Measurements from ENCODE around the gene TMEM145. TPM values are rescaled to one million over a fixed set of nuclear protein-coding genes. Genes with fewer than 3 reads are reported as not detected.

The TMEM145 gene
- total RNA-seq, 1 donor from 2014 or later, result 18.4 TPM

DNA sequence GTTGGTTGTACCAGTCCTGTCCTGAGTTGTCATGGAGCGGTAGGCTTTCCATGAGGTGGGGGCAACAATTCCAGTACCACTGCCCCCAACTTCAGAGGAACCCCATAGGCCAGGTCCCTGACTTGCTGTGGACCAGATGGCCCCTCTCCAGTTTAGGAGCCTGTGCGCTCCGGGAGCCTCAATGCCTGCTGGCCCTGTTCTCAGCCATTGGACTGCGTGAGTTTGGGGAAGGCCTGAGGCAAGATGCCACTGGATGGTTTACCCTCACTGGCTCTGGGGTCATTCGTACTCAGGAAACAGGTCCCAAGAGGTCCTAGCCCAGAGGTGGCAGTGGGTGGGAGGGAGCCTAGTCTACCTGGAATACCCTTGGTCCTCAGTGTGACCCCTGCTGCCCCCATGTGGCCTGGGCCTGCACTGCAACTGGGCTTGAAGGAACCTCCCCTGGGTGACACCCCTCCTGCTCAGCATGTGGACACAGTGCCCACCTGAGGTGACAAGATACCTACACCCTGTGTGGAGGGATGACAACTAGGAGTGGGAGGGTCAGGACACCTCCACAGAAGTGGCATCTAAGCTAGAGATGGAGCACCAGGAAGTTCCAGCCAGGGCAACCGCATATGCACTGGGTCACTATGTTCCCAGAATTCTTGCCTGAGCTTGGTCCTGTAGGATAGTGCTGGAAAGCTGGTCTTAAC lies 17.1 kb upstream of the TMEM145 start:
- no peaks in the 10 kb centered on the region for H3K9me3 Mint-ChIP-seq
- peak; percentile 91 for DNase-seq (ENCODE audit: low read depth, low spot score)
- H3K36me3 Mint-ChIP-seq (ENCODE audit: low read depth), result peaks cover 15% of the 10 kb centered on the region
- peaks cover 4% of the 10 kb centered on the region for H3K27me3 Mint-ChIP-seq (ENCODE audit: low read depth)
- no peak overlapping the region for H3K27ac Mint-ChIP-seq (ENCODE audit: unreplicated experiment)
- peak; percentile 85 for TF ChIP-seq CTCF (conservative IDR thresholded peaks at IDR 0.05)
- peak overlapping the region; percentile 83 for H3K4me3 Mint-ChIP-seq
- peaks cover 13% of the 10 kb centered on the region for H3K4me1 Mint-ChIP-seq

DNA sequence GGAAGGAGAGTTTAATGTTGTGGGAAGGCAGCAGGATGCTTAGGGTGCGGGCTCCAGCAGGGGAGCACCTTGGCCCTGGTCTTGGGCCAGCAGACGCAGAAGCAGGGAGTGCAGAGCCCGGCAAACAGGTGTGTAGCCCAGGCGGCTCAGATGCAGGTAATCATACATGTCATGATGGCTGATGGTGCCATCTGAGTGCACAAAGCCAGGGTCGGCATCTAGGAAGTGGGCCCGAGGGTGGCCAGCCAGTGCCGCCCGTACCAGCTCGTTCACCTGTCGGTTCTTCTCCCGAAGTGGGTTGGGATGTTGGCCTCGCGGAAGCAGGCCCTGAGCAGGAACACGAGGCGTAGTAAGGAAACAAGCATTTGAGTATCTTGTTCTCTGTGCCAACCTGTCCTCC lies 16.1 kb upstream of the TMEM145 start:
- peak overlapping the region; percentile 83 for H3K4me3 Mint-ChIP-seq
- peaks cover 18% of the 10 kb centered on the region for H3K4me1 Mint-ChIP-seq
- no peak for DNase-seq (ENCODE audit: low read depth, low spot score)
- no peaks in the 10 kb centered on the region for H3K9me3 Mint-ChIP-seq
- H3K27ac Mint-ChIP-seq (ENCODE audit: unreplicated experiment), result peak overlapping the region; percentile 78
- peaks cover 12% of the 10 kb centered on the region for H3K36me3 Mint-ChIP-seq (ENCODE audit: low read depth)
- no peak for TF ChIP-seq CTCF (conservative IDR thresholded peaks at IDR 0.05)
- H3K27me3 Mint-ChIP-seq (ENCODE audit: low read depth), result peaks cover 4% of the 10 kb centered on the region

DNA sequence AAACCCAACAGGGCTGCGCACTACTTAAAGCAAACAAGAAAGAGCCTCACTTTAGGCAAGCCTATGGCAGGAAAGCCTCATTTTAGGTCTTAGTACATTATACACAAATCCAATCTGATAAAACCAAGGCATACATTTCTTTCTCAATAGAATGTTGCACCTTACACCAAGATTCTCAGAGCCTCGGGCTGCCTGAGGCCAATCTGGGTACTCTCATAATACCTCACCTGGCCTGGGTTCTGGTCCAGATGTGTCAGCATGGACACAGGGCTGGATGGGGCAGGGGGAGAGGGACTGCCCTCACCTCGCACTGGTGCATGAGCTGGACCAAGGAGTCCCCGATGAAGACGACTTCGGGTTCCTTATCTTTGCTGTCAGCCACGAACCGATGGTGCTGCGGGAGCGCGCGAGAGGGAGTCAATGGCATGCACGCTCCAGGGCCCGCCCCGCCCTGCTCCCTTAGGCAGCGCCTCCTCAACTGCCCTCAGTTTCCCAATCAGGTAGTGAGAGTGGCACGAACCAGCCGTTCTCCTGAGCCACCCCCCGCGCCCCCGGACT lies 11.4 kb upstream of the TMEM145 start, which contains the start of gene PRR19:
Gene PRR19, plus strand, starts transcription at position 487 of the 558 bp plus-strand sequence. CDS start 7,453 bp downstream, outside the sequence.
- DNase-seq (ENCODE audit: low read depth, low spot score), result no peak
- Mint-ChIP-seq H3K4me3 (peak within 1 kb of the TSS; percentile 97), H3K4me1 (peaks cover 32% of the 10 kb centered on the region), H3K9me3 (no peaks in the 10 kb centered on the region), H3K27me3 (ENCODE audit: low read depth) (peaks cover 6% of the 10 kb centered on the region), H3K36me3 (ENCODE audit: low read depth) (peaks cover 11% of the 10 kb centered on the region), H3K27ac (ENCODE audit: unreplicated experiment) (peak within 1 kb of the TSS; percentile 67)
- TF ChIP-seq CTCF (conservative IDR thresholded peaks at IDR 0.05), result no peak

- peak overlapping the region; percentile 53 for H3K27ac Mint-ChIP-seq (ENCODE audit: unreplicated experiment)
- no peak for DNase-seq (ENCODE audit: low read depth, low spot score)
- peaks cover 9% of the 10 kb centered on the region for H3K36me3 Mint-ChIP-seq (ENCODE audit: low read depth)
- H3K4me3 Mint-ChIP-seq, result peak overlapping the region; percentile 97
- peaks cover 6% of the 10 kb centered on the region for H3K27me3 Mint-ChIP-seq (ENCODE audit: low read depth)
- H3K9me3 Mint-ChIP-seq, result peaks cover 3% of the 10 kb centered on the region
- peaks cover 35% of the 10 kb centered on the region for H3K4me1 Mint-ChIP-seq
- TF ChIP-seq CTCF (conservative IDR thresholded peaks at IDR 0.05), result no peak
Observed at GRCh38 chr19:42303101-42303464, 10.0 kb upstream of the TMEM145 start.

DNA sequence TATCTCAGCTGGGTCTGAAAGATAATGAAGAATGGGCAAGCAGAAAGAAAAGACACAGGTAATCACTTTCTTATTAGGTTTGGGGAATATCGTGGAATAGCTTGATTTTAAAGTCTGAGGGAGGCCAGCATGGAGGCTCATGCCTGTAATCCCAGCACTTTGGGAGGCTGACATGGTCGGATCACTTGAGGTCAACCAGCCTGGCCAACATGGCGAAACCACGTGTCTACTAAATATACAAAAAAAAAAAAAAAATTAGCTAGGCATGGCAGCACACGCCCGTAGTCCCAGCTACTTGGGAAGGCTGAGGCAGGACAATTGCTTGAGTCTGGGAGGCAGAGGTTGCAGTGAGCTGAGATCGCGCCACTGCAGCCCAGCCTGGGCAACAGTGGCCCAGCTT lies 9.2 kb upstream of the TMEM145 start:
- no peak for DNase-seq (ENCODE audit: low read depth, low spot score)
- Mint-ChIP-seq H3K4me3 (peak overlapping the region; percentile 44), H3K27me3 (ENCODE audit: low read depth) (peaks cover 6% of the 10 kb centered on the region), H3K27ac (ENCODE audit: unreplicated experiment) (no peak overlapping the region), H3K9me3 (peaks cover 3% of the 10 kb centered on the region), H3K36me3 (ENCODE audit: low read depth) (peaks cover 9% of the 10 kb centered on the region), H3K4me1 (peaks cover 36% of the 10 kb centered on the region)
- no peak for TF ChIP-seq CTCF (conservative IDR thresholded peaks at IDR 0.05)

All from neural crest cell (in vitro differentiated cells).